HepG2 (cell line): ENCODE results near the gene PXYLP1. TPM values are rescaled to one million over a fixed set of nuclear protein-coding genes. Genes with fewer than 3 reads are reported as not detected.

Experiments used
- ATAC-seq: fragments of 200-7000 bp; cut with Tn5 transposase; 3 replicates; pipeline ENCODE4 v1.9.1; 2020; ENCODE audit warnings: mild to moderate bottlenecking, moderate library complexity
- BruUV-seq: library from RNA; stranded (reverse); fragments of 400-500 nt; replicated peaks from 2 replicates; lab custom pipeline; 2021; lab: Mats Ljungman, UMichigan
- CTCF ChIA-PET: fragments of 300-600 bp; formaldehyde crosslinking; extraction: SDS; loops from one replicate; lab custom pipeline; 2021; ENCODE audit warnings: low total read pairs, inconsistent platforms, low intra/inter-chr PET ratio; lab: Yijun Ruan, JAX
- POLR2A ChIA-PET: fragments of 350-600 bp; sonication (Branson Sonifier 250); formaldehyde crosslinking; loops from one replicate; lab custom pipeline; 2020; ENCODE audit warnings: antibody characterized with exemption, inconsistent platforms; lab: Yijun Ruan, JAX
- DNase-seq: peaks from one replicate; pipeline ENCODE4 v3.0.0-alpha.2; 2015; ENCODE audit warnings: low spot score
- FAIRE-seq: peaks from 3 replicates; lab custom pipeline; 2011; peaks lifted over from hg19 to GRCh38; lab: Jason Lieb, UNC
- H2AFZ ChIP-seq: one replicate; pipeline ENCODE4 v1.6.1; 2011; ENCODE audit warnings: low read length, inconsistent platforms
- H3K27ac ChIP-seq: fragments of 300-600 bp; 3 replicates; pipeline ENCODE4 v1.8.0; 2011; ENCODE audit warnings: mixed run types, mild to moderate bottlenecking, mixed read lengths, low read length, inconsistent platforms; ENCODE audit not compliant: insufficient read depth; ENCODE audit errors: extremely low read length
- H3K27me3 ChIP-seq, 2 experiments: fragments of 200-600 bp in 1 of 2; 2 replicates in 1 of 2; 3 replicates in 1 of 2; pipeline versions ENCODE4 v1.6.0 to v1.8.0; 2011; ENCODE audit warnings: low read length in 2 of 2, mild to moderate bottlenecking in 2 of 2, moderate library complexity in 2 of 2, inconsistent platforms in 1 of 2; ENCODE audit not compliant: insufficient read depth in 2 of 2, control insufficient read depth in 1 of 2
- H3K36me3 ChIP-seq, 2 experiments: fragments of 200-600 bp in 1 of 2; replicated peaks in 1 of 2; 2 replicates in 1 of 2; 3 replicates in 1 of 2; pipeline versions ENCODE4 v1.5.1 to v1.8.0; 2011; ENCODE audit warnings: low read length in 2 of 2, inconsistent platforms in 1 of 2; ENCODE audit not compliant: insufficient read depth in 2 of 2, control insufficient read depth in 1 of 2
- H3K4me1 ChIP-seq: 2 replicates; pipeline ENCODE4 v1.5.1; 2012; ENCODE audit warnings: low read length, inconsistent platforms; ENCODE audit not compliant: insufficient read depth
- H3K4me2 ChIP-seq: 2 replicates; pipeline ENCODE4 v1.6.0; 2011; ENCODE audit warnings: low read depth, low read length, inconsistent platforms
- H3K4me3 ChIP-seq, 3 experiments: fragments of 200-600 bp in 1 of 3; sonication (generic), shearing (Covaris generic) in 1 of 3; replicated peaks in 1 of 3; 2 replicates each; pipeline ENCODE4 v1.5.1; 2011 to 2016; ENCODE audit warnings: low read length in 3 of 3, inconsistent platforms in 2 of 3, low read depth in 2 of 3, mild to moderate bottlenecking in 2 of 3, control low read depth in 1 of 3, mixed read lengths in 1 of 3; ENCODE audit not compliant: insufficient read depth in 1 of 3
- H3K79me2 ChIP-seq: one replicate; pipeline ENCODE4 v1.6.1; 2011; ENCODE audit warnings: low read length, inconsistent platforms; ENCODE audit not compliant: insufficient read depth
- H3K9ac ChIP-seq: 2 replicates; pipeline ENCODE4 v1.6.0; 2011; ENCODE audit warnings: mild to moderate bottlenecking, low read depth, low read length, inconsistent platforms; ENCODE audit not compliant: insufficient read depth
- H3K9me3 ChIP-seq: 2 replicates; pipeline ENCODE4 v1.5.1; 2012; ENCODE audit warnings: mild to moderate bottlenecking, low read length
- H4K20me1 ChIP-seq: 2 replicates; pipeline ENCODE4 v1.6.0; 2011; ENCODE audit warnings: inconsistent platforms, mild to moderate bottlenecking, low read length, moderate library complexity; ENCODE audit not compliant: insufficient read depth
- GFI1 ChIP-seq: sonication (generic); formaldehyde crosslinking; IDR thresholded peaks from 2 replicates; pipeline ENCODE4 v1.5.0; 2020; ENCODE audit warnings: missing genetic modification reagents, mild to moderate bottlenecking, borderline replicate concordance
- NAIF1 ChIP-seq: sonication (generic); formaldehyde crosslinking; IDR thresholded peaks from 2 replicates; pipeline ENCODE4 v1.5.0; 2020; ENCODE audit warnings: mild to moderate bottlenecking, missing genetic modification reagents, borderline replicate concordance
- SOX6 ChIP-seq, 2 experiments: fragments of 450-650 bp in 1 of 2; sonication (generic) in 1 of 2; formaldehyde crosslinking in 1 of 2; IDR thresholded peaks; 2 replicates each; pipeline versions ENCODE4 v1.4.0 to v1.6.1; 2017 to 2020; ENCODE audit warnings: antibody characterized with exemption in 1 of 2, mild to moderate bottlenecking in 1 of 2, missing genetic modification reagents in 1 of 2
- YEATS4 ChIP-seq: sonication (generic); formaldehyde crosslinking; IDR thresholded peaks from 2 replicates; pipeline ENCODE4 v1.4.0; 2020; ENCODE audit warnings: missing genetic modification reagents, borderline replicate concordance
- ZNF354B ChIP-seq: sonication (generic); formaldehyde crosslinking; IDR thresholded peaks from 2 replicates; pipeline ENCODE4 v1.8.0; 2022; ENCODE audit warnings: mild to moderate bottlenecking, missing genetic modification reagents
- ZNF598 ChIP-seq: sonication (generic); formaldehyde crosslinking; IDR thresholded peaks from 2 replicates; pipeline ENCODE4 v1.5.1; 2020; ENCODE audit warnings: mild to moderate bottlenecking, missing genetic modification reagents, borderline replicate concordance
- ZNF607 ChIP-seq: sonication (generic); formaldehyde crosslinking; IDR thresholded peaks from 2 replicates; pipeline ENCODE4 v1.5.1; 2020; ENCODE audit warnings: missing genetic modification reagents, mild to moderate bottlenecking, borderline replicate concordance
- ZNF670 ChIP-seq: sonication (generic); formaldehyde crosslinking; IDR thresholded peaks from 2 replicates; pipeline ENCODE4 v1.8.0; 2022; ENCODE audit warnings: mild to moderate bottlenecking, missing genetic modification reagents, borderline replicate concordance
- ZNF672 ChIP-seq: sonication (generic); formaldehyde crosslinking; IDR thresholded peaks from 2 replicates; pipeline ENCODE4 v1.8.1; 2022; ENCODE audit warnings: missing genetic modification reagents
- ZNF720 ChIP-seq: sonication (generic); formaldehyde crosslinking; IDR thresholded peaks from 2 replicates; pipeline ENCODE4 v1.4.0; 2020; ENCODE audit warnings: missing genetic modification reagents
- ZNF878 ChIP-seq: sonication (generic); formaldehyde crosslinking; IDR thresholded peaks from 2 replicates; pipeline ENCODE4 v1.8.1; 2023; ENCODE audit warnings: mild to moderate bottlenecking, missing genetic modification reagents, moderate library complexity
- WGBS: methylation state at CpG from one replicate; pipeline ENCODE4 v1.1.6; 2017; ENCODE audit warnings: low lambda C conversion rate; 5-methylcytosine and 5-hydroxymethylcytosine counted together
- in situ Hi-C: cut with HindIII; loops from 2 replicates; pipeline ENCODE4 v1.10.0; 2017; ENCODE audit warnings: low pct_unique_long_range_greater_than_20kb; ENCODE audit not compliant: extremely low pct_ligation_motif_present
- intact Hi-C: fragments of 100-400 bp; cut with micrococcal nuclease; formaldehyde crosslinking; loops from one replicate; pipeline ENCODE4 v1.10.0; 2022; ENCODE audit not compliant: unreplicated experiment
- polyA plus RNA-seq, 8 experiments: library from polyadenylated mRNA; depleted of rRNA in 3 of 8; stranded (reverse) in 7 of 8; unstranded in 1 of 8; fragments of >200 nt; fragmentation: Illumina TruSeq in 4 of 8; extraction: Trizol in 4 of 8; gene quantifications; 2 replicates each; pipeline versions ENCODE4 v1.2.1 to v1.2.3, GENCODE V29; 2011 to 2016; ENCODE audit warnings: low read depth in 4 of 8, missing spikeins in 1 of 8, mixed read lengths in 1 of 8; ENCODE audit not compliant: insufficient read depth in 1 of 8
- total RNA-seq, 5 experiments: library from RNA; depleted of rRNA; stranded (reverse); fragments of >200 nt; fragmentation: Illumina TruSeq; extraction: Trizol; gene quantifications; 2 replicates each; pipeline ENCODE4 v1.2.3, GENCODE V29; 2016; ENCODE audit warnings: low read depth in 1 of 5
- TF ChIP-seq, protein P1 (sequence below): sonication (generic); formaldehyde crosslinking; IDR thresholded peaks from 2 replicates; pipeline ENCODE4 v1.4.0; 2020; ENCODE audit warnings: missing genetic modification reagents, borderline replicate concordance
- TF ChIP-seq, protein P2 (sequence below), 2 experiments: sonication (generic) in 1 of 2; formaldehyde crosslinking in 1 of 2; IDR thresholded peaks; 2 replicates each; pipeline versions ENCODE4 v1.6.1 to v1.9.0; 2014 to 2022; ENCODE audit warnings: antibody characterized with exemption in 1 of 2, borderline replicate concordance in 1 of 2, inconsistent platforms in 1 of 2, low read depth in 1 of 2, missing genetic modification reagents in 1 of 2
- TF ChIP-seq, protein P3 (sequence below): sonication (generic); formaldehyde crosslinking; IDR thresholded peaks from 2 replicates; pipeline ENCODE4 v1.9.0; 2021; ENCODE audit warnings: missing genetic modification reagents, mild to moderate bottlenecking, borderline replicate concordance
- TF ChIP-seq, protein P4 (sequence below): sonication (generic); formaldehyde crosslinking; IDR thresholded peaks from 2 replicates; pipeline ENCODE4 v1.4.0; 2020; ENCODE audit warnings: missing genetic modification reagents, mild to moderate bottlenecking, borderline replicate concordance

Gene PXYLP1
- total and polyA plus RNA-seq, 2 of the 13 experiments (the other 11 are each of a cell fraction or from before 2014, with no cell fraction given) = 4.9 to 8.1 TPM

DNA sequence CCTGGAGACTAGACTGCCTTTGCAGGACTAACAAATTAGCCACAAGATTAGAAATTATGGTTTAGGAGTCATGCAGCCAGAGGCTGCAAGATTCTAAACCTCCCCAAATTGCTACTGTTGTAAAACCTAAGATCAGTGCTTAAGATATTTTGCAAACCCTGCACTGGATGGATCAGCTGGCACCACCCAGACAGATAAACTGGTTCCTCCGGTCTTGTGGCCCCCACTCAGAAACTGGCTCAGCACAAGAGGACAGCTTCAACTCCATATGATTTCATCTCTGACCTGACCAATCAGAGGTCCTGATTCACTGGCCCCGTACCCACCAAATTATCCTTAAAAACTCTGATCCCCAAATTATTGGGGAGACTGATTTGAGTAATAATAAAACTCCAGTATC is 19.5 kb upstream of the PXYLP1 start:
- in situ Hi-C loops (no loop called here), intact Hi-C loops (no loop called here)
- Histone ChIP-seq H3K27me3 (no peaks in the 10 kb centered on the region), H3K9ac (no peak overlapping the region), H3K27ac (no peak overlapping the region), H3K4me1 (peaks cover 4% of the 10 kb centered on the region), H3K9me3 (peaks cover 7% of the 10 kb centered on the region; the same call in 1 of the 2 replicates), H3K4me3 (no peak overlapping the region), H3K79me2 (no peaks in the 10 kb centered on the region), H3K4me2 (no peak overlapping the region), H2AFZ (no peak overlapping the region), H4K20me1 (no peaks in the 10 kb centered on the region), H3K36me3 (no peaks in the 10 kb centered on the region)
- ATAC-seq (no peak), FAIRE-seq (no peak), DNase-seq (no peak)
- TF ChIP-seq ZNF598 (CRISPR knock-in tag) (no peak), ZNF607 (CRISPR knock-in tag) (no peak), ZNF672 (CRISPR knock-in tag) (no peak), SOX6 (IDR thresholded peaks at IDR 0.05) (no peak), SOX6 (CRISPR knock-in tag; IDR thresholded peaks at IDR 0.05) (no peak), NAIF1 (CRISPR knock-in tag) (no peak), GFI1 (CRISPR knock-in tag) (no peak), ZNF878 (CRISPR knock-in tag) (no peak), ZNF720 (CRISPR knock-in tag) (no peak), ZNF354B (no peak), YEATS4 (CRISPR knock-in tag) (no peak), ZNF670 (CRISPR knock-in tag) (no peak)
- TF ChIP-seq, protein P1, sequence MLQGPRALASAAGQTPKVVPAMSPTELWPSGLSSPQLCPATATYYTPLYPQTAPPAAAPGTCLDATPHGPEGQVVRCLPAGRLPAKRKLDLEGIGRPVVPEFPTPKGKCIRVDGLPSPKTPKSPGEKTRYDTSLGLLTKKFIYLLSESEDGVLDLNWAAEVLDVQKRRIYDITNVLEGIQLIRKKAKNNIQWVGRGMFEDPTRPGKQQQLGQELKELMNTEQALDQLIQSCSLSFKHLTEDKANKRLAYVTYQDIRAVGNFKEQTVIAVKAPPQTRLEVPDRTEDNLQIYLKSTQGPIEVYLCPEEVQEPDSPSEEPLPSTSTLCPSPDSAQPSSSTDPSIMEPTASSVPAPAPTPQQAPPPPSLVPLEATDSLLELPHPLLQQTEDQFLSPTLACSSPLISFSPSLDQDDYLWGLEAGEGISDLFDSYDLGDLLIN (CRISPR knock-in tag) = no peak
- TF ChIP-seq, protein P2, sequence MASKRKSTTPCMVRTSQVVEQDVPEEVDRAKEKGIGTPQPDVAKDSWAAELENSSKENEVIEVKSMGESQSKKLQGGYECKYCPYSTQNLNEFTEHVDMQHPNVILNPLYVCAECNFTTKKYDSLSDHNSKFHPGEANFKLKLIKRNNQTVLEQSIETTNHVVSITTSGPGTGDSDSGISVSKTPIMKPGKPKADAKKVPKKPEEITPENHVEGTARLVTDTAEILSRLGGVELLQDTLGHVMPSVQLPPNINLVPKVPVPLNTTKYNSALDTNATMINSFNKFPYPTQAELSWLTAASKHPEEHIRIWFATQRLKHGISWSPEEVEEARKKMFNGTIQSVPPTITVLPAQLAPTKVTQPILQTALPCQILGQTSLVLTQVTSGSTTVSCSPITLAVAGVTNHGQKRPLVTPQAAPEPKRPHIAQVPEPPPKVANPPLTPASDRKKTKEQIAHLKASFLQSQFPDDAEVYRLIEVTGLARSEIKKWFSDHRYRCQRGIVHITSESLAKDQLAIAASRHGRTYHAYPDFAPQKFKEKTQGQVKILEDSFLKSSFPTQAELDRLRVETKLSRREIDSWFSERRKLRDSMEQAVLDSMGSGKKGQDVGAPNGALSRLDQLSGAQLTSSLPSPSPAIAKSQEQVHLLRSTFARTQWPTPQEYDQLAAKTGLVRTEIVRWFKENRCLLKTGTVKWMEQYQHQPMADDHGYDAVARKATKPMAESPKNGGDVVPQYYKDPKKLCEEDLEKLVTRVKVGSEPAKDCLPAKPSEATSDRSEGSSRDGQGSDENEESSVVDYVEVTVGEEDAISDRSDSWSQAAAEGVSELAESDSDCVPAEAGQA (IDR thresholded peaks at IDR 0.05; ENCODE audit: low read depth) = no peak
- TF ChIP-seq, protein P2 (CRISPR knock-in tag; IDR thresholded peaks at IDR 0.05; ENCODE audit: borderline replicate concordance) = no peak
- TF ChIP-seq, protein P3, sequence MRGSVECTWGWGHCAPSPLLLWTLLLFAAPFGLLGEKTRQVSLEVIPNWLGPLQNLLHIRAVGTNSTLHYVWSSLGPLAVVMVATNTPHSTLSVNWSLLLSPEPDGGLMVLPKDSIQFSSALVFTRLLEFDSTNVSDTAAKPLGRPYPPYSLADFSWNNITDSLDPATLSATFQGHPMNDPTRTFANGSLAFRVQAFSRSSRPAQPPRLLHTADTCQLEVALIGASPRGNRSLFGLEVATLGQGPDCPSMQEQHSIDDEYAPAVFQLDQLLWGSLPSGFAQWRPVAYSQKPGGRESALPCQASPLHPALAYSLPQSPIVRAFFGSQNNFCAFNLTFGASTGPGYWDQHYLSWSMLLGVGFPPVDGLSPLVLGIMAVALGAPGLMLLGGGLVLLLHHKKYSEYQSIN (CRISPR knock-in tag) = no peak
- TF ChIP-seq, protein P4, sequence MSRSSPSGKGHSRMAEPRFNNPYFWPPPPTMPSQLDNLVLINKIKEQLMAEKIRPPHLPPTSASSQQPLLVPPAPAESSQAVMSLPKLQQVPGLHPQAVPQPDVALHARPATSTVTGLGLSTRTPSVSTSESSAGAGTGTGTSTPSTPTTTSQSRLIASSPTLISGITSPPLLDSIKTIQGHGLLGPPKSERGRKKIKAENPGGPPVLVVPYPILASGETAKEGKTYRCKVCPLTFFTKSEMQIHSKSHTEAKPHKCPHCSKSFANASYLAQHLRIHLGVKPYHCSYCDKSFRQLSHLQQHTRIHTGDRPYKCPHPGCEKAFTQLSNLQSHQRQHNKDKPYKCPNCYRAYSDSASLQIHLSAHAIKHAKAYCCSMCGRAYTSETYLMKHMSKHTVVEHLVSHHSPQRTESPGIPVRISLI (CRISPR knock-in tag) = no peak
- POLR2A ChIA-PET = no interaction called here
- CTCF ChIA-PET = no interaction called here
- WGBS = 0% methylated on average over 1 of the region's 2 CpGs
- no TSS peak for BruUV-seq
